ENCODE data around the gene ZACN. TPM values are rescaled to one million over a fixed set of nuclear protein-coding genes. Genes with fewer than 3 reads are reported as not detected.

Gene ZACN
- total RNA-seq, 4 donors from 2014 or later = 2.2 TPM; not detected in 3

GRCh38 chr17:76107509-76107908, 28.5 kb downstream of the ZACN start:
- TF ChIP-seq POLR2A (IDR thresholded peaks at IDR 0.05) = no peak
- TF ChIP-seq, protein P1, sequence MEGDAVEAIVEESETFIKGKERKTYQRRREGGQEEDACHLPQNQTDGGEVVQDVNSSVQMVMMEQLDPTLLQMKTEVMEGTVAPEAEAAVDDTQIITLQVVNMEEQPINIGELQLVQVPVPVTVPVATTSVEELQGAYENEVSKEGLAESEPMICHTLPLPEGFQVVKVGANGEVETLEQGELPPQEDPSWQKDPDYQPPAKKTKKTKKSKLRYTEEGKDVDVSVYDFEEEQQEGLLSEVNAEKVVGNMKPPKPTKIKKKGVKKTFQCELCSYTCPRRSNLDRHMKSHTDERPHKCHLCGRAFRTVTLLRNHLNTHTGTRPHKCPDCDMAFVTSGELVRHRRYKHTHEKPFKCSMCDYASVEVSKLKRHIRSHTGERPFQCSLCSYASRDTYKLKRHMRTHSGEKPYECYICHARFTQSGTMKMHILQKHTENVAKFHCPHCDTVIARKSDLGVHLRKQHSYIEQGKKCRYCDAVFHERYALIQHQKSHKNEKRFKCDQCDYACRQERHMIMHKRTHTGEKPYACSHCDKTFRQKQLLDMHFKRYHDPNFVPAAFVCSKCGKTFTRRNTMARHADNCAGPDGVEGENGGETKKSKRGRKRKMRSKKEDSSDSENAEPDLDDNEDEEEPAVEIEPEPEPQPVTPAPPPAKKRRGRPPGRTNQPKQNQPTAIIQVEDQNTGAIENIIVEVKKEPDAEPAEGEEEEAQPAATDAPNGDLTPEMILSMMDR (IDR thresholded peaks at IDR 0.05) = no peak
- Histone ChIP-seq H3K27ac (no peak overlapping the region), H3K27me3 (no peaks in the 10 kb centered on the region), H3K9me3 (no peaks in the 10 kb centered on the region), H3K4me3 (replicated peaks in 1 of 3) (no peak overlapping the region), H3K36me3 (no peaks in the 10 kb centered on the region), H3K4me1 (peaks cover 10 to 11% of the 10 kb centered on the region in 2 donors)
- DNase-seq = no peak
- 89% methylated on average over 6 of the region's 6 CpGs for WGBS, 2 donors
- intact Hi-C loops (cut with DNase I) = no loop called here

GRCh38 chr17:76111956-76112355, 33.0 kb downstream of the ZACN start:
- WGBS, 2 donors = 88 to 95% methylated on average over 2 of the region's 2 CpGs
- no peak for TF ChIP-seq POLR2A (IDR thresholded peaks at IDR 0.05)
- TF ChIP-seq, protein P1 (IDR thresholded peaks at IDR 0.05) = no peak
- H3K4me3 ChIP-seq (replicated peaks in 1 of 3) = no peak overlapping the region
- intact Hi-C loops (cut with DNase I) = no loop called here
- no peak overlapping the region for H3K27ac ChIP-seq
- H3K4me1 ChIP-seq = no peaks in the 10 kb centered on the region
- H3K27me3 ChIP-seq = no peaks in the 10 kb centered on the region
- H3K9me3 ChIP-seq = no peaks in the 10 kb centered on the region
- DNase-seq = no peak
- H3K36me3 ChIP-seq = no peaks in the 10 kb centered on the region

DNA sequence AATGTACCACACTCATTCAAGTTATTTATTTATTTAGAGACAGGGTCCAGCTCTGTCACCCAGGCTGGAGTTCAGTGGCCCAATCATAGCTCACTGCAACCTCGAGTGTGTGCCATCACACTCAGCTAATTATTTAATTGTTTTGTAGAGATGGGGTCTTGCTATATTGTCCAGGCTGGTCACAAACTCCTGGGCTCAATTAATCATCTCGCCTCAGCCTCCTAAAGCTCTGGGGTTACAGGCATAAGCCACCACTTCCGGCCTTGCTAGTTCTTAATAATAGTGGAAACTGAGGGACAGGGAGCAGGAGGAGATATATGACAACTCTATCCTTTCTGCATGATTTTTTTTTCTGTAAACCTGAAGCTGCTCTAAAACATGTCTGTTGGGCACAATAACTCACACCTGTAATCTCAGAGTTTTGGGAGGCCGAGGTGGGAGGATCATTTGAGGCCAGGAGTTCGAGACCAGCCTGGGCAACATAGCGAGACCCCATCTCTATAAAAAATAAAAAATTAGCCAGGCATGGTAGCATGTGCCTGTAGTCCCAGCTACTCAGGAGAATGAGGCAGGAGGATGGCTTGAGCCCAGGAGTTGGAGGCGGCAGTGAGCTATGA, 36.3 kb downstream of the ZACN start:
- intact Hi-C loops (cut with DNase I) = no loop called here
- H3K4me1 ChIP-seq = no peaks in the 10 kb centered on the region
- no peaks in the 10 kb centered on the region for H3K9me3 ChIP-seq
- H3K4me3 ChIP-seq (replicated peaks in 1 of 3) = no peak overlapping the region
- no peaks in the 10 kb centered on the region for H3K27me3 ChIP-seq
- no peaks in the 10 kb centered on the region for H3K36me3 ChIP-seq
- WGBS, 2 donors = 93% methylated on average over 7 of the region's 7 CpGs
- no peak for TF ChIP-seq POLR2A (IDR thresholded peaks at IDR 0.05)
- TF ChIP-seq, protein P1 (IDR thresholded peaks at IDR 0.05) = no peak
- DNase-seq = no peak
- H3K27ac ChIP-seq = no peak overlapping the region

- no peak for TF ChIP-seq POLR2A (IDR thresholded peaks at IDR 0.05)
- TF ChIP-seq, protein P1 (IDR thresholded peaks at IDR 0.05) = no peak
- Histone ChIP-seq H3K27ac (no peak overlapping the region), H3K4me3 (replicated peaks in 1 of 3) (no peak overlapping the region), H3K36me3 (no peaks in the 10 kb centered on the region), H3K27me3 (no peaks in the 10 kb centered on the region), H3K9me3 (no peaks in the 10 kb centered on the region), H3K4me1 (peaks cover 0 to 7% of the 10 kb centered on the region in 2 donors)
- 77 to 79% methylated on average over 19 of the region's 19 CpGs for WGBS, 2 donors
- intact Hi-C loops (cut with DNase I) = loop anchor here (2.0 to 10.0 kb wide), 3 partner anchors 63 to 285 kb away; no protein-coding TSS in a partner anchor
- DNase-seq = no peak
Observed at GRCh38 chr17:76119409-76120371, 40.7 kb downstream of the ZACN start.

GRCh38 chr17:76120658-76121008, 41.7 kb downstream of the ZACN start:
- H3K9me3 ChIP-seq = no peaks in the 10 kb centered on the region
- 91 to 92% methylated on average over 5 of the region's 5 CpGs for WGBS, 2 donors
- intact Hi-C loops (cut with DNase I) = loop anchor here (2.0 to 10.0 kb wide), 3 partner anchors 62 to 284 kb away; no protein-coding TSS in a partner anchor
- peaks cover 0 to 7% of the 10 kb centered on the region in 2 donors for H3K4me1 ChIP-seq
- H3K27ac ChIP-seq = no peak overlapping the region
- H3K36me3 ChIP-seq = no peaks in the 10 kb centered on the region
- no peak overlapping the region for H3K4me3 ChIP-seq (replicated peaks in 1 of 3)
- H3K27me3 ChIP-seq = no peaks in the 10 kb centered on the region
- no peak for DNase-seq
- TF ChIP-seq POLR2A (IDR thresholded peaks at IDR 0.05) = no peak
- TF ChIP-seq, protein P1 (IDR thresholded peaks at IDR 0.05) = no peak
